Measurements from ENCODE around the gene TMC8. TPM values are rescaled to one million over a fixed set of nuclear protein-coding genes. Genes with fewer than 3 reads are reported as not detected.

The TMC8 gene
- total and polyA plus RNA-seq, 2 donors (not counting 3 experiments of a cell fraction or from before 2014, with no cell fraction given): 0.07 to 1.3 TPM

DNA sequence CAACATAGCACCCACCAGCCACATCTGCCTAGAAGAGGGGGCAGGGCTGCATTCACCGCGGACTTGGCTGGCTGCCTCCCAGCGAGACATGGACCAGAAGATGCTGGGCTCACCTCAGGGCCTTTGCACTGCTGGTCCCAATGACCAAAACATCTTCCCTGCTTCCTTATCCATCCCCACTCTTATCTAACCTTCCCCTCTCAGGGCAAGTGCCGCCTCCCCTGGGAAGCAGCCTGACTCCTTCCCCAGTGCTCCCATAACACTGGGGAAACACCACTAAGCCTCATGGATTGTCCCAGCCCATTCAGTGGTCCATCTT, 7.7 kb upstream of the TMC8 start:
- peaks cover 9% of the 10 kb centered on the region for H3K4me1 ChIP-seq (ENCODE audit: control insufficient read depth, extremely low read depth, insufficient read depth, low read length)
- H3K79me2 ChIP-seq (ENCODE audit: control insufficient read depth, insufficient read depth, low read length): no peaks in the 10 kb centered on the region
- H3K9ac ChIP-seq (replicated peaks; ENCODE audit: extremely low read depth, insufficient read depth, low read length): no peak overlapping the region
- TF ChIP-seq, protein P1, sequence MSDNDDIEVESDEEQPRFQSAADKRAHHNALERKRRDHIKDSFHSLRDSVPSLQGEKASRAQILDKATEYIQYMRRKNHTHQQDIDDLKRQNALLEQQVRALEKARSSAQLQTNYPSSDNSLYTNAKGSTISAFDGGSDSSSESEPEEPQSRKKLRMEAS (IDR thresholded peaks at IDR 0.05; ENCODE audit: insufficient read depth, insufficient read length): no peak
- TF ChIP-seq MYC (IDR thresholded peaks at IDR 0.05; ENCODE audit: low read depth, low read length): no peak
- TF ChIP-seq, protein P2, sequence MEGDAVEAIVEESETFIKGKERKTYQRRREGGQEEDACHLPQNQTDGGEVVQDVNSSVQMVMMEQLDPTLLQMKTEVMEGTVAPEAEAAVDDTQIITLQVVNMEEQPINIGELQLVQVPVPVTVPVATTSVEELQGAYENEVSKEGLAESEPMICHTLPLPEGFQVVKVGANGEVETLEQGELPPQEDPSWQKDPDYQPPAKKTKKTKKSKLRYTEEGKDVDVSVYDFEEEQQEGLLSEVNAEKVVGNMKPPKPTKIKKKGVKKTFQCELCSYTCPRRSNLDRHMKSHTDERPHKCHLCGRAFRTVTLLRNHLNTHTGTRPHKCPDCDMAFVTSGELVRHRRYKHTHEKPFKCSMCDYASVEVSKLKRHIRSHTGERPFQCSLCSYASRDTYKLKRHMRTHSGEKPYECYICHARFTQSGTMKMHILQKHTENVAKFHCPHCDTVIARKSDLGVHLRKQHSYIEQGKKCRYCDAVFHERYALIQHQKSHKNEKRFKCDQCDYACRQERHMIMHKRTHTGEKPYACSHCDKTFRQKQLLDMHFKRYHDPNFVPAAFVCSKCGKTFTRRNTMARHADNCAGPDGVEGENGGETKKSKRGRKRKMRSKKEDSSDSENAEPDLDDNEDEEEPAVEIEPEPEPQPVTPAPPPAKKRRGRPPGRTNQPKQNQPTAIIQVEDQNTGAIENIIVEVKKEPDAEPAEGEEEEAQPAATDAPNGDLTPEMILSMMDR (IDR thresholded peaks at IDR 0.05; ENCODE audit: extremely low read depth in 1 of 2, insufficient read depth in 1 of 2, low read depth in 1 of 2, low read length in 2 of 2): no peak
- no peak for TF ChIP-seq JUN (IDR thresholded peaks at IDR 0.05; ENCODE audit: borderline replicate concordance, insufficient read depth, insufficient read length, low read depth)
- no peak for TF ChIP-seq POLR2A (IDR thresholded peaks at IDR 0.05; ENCODE audit: low read depth, low read length)
- POLR2A ChIA-PET: no interaction called here
- H3K9me1 ChIP-seq (replicated peaks; ENCODE audit: control insufficient read depth, extremely low read depth, insufficient read depth, low read length): no peaks in the 10 kb centered on the region
- FAIRE-seq (no peak), DNase-seq (ENCODE audit: low read depth, low spot score) (no peak)
- H3K4me3 ChIP-seq (replicated peaks in 1 of 3; ENCODE audit: insufficient read depth in 1 of 3, low read depth in 1 of 3, low read length in 3 of 3): no peak overlapping the region
- CTCF ChIA-PET: interaction anchor here (2.1 kb wide), 1 partner anchor 10 kb away, joined by 5 read pairs; no protein-coding TSS in a partner anchor
- H3K27ac ChIP-seq (ENCODE audit: insufficient read depth, low read depth, low read length): no peak overlapping the region
- dilution Hi-C loops (cut with MboI; ENCODE audit: extremely low pct_ligation_motif_present, low sequenced_read_pairs) (no loop called here), intact Hi-C loops (cut with micrococcal nuclease) (no loop called here)
- no TSS peak for BruUV-seq (replicated peaks)
- peaks cover 0 to 14% of the 10 kb centered on the region in 2 experiments for H3K36me3 ChIP-seq (ENCODE audit: control insufficient read depth in 2 of 2, extremely low read depth in 1 of 2, insufficient read depth in 2 of 2, low read length in 2 of 2)
- no peaks in the 10 kb centered on the region for H4K20me1 ChIP-seq (replicated peaks; ENCODE audit: control insufficient read depth, extremely low read depth, insufficient read depth, low read length)
- H3K9me3 ChIP-seq (replicated peaks; ENCODE audit: control insufficient read depth, insufficient read depth, low read length): no peaks in the 10 kb centered on the region
- H3K27me3 ChIP-seq (ENCODE audit: control insufficient read depth in 2 of 2, insufficient read depth in 2 of 2, low read length in 2 of 2): no peaks in the 10 kb centered on the region
- H2AFZ ChIP-seq (ENCODE audit: low read depth, low read length): no peak overlapping the region
- no peak overlapping the region for H3K4me2 ChIP-seq (ENCODE audit: insufficient read depth, low read length)

DNA sequence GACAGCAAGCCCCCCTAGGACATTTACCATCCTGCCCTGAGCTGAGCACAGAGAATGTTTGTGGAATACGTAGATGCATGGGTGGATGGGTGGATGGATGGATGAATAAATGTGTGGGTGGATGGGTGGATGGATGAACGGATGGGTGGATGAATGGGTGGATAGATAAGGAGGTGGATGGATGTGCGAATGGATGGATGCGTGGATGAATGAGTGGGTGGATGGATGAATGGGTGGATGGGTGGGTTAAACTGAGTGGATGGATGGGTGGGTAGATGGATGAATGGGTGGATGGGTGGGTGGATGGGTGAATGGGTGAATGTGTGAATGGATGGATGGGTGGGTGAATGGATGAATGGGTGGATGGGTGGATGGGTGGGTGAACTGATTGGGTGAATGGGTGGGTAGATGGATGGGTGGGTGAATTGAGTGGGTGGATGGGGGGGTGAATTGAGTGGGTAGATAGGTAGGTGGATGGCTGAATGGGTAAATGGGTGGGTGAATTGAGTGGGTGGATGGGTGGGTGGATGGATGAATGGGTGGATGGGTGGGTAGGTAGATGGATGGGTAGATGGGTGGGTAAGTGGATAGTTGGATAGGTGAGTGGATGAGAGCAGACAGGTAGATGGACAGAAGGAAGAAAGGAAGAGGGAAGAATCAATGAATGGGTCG, 7.2 kb upstream of the TMC8 start:
- TF ChIP-seq GATA2 (IDR thresholded peaks at IDR 0.05; ENCODE audit: insufficient read depth, insufficient read length, low read depth, low read length): no peak
- TF ChIP-seq, protein P1 (IDR thresholded peaks at IDR 0.05; ENCODE audit: insufficient read depth, insufficient read length): no peak
- TF ChIP-seq MYC (IDR thresholded peaks at IDR 0.05; ENCODE audit: low read depth, low read length): no peak
- no peak for TF ChIP-seq POLR2A (IDR thresholded peaks at IDR 0.05; ENCODE audit: low read depth, low read length)
- TF ChIP-seq POLR2AphosphoS5 (IDR thresholded peaks at IDR 0.05; ENCODE audit: insufficient read depth, low read depth, low read length): no peak
- TF ChIP-seq, protein P2 (IDR thresholded peaks at IDR 0.05; ENCODE audit: extremely low read depth in 1 of 2, insufficient read depth in 1 of 2, low read depth in 1 of 2, low read length in 2 of 2): no peak
- no peak for TF ChIP-seq FOS (IDR thresholded peaks at IDR 0.05; ENCODE audit: borderline replicate concordance, insufficient read depth, low read length)
- no peak for TF ChIP-seq JUN (IDR thresholded peaks at IDR 0.05; ENCODE audit: borderline replicate concordance, insufficient read depth, insufficient read length, low read depth)
- no peak for TF ChIP-seq EZH2 (IDR thresholded peaks at IDR 0.05; ENCODE audit: borderline replicate concordance, low read depth, low read length, severe bottlenecking)
- no peak overlapping the region for H3K27ac ChIP-seq (ENCODE audit: insufficient read depth, low read depth, low read length)
- DNase-seq (ENCODE audit: low read depth, low spot score) (no peak), FAIRE-seq (no peak)
- no TSS peak for BruUV-seq (replicated peaks)
- no peak overlapping the region for H3K4me3 ChIP-seq (replicated peaks in 1 of 3; ENCODE audit: insufficient read depth in 1 of 3, low read depth in 1 of 3, low read length in 3 of 3)
- dilution Hi-C loops (cut with MboI; ENCODE audit: extremely low pct_ligation_motif_present, low sequenced_read_pairs) (no loop called here), intact Hi-C loops (cut with micrococcal nuclease) (no loop called here)
- H2AFZ ChIP-seq (ENCODE audit: low read depth, low read length): no peak overlapping the region
- H3K9me1 ChIP-seq (replicated peaks; ENCODE audit: control insufficient read depth, extremely low read depth, insufficient read depth, low read length): no peaks in the 10 kb centered on the region
- no peaks in the 10 kb centered on the region for H3K79me2 ChIP-seq (ENCODE audit: control insufficient read depth, insufficient read depth, low read length)
- H3K9me3 ChIP-seq (replicated peaks; ENCODE audit: control insufficient read depth, insufficient read depth, low read length): no peaks in the 10 kb centered on the region
- CTCF ChIA-PET: interaction anchor here (1.9 to 2.1 kb wide), 2 partner anchors 10 to 12 kb away, joined by 5 to 8 read pairs; no protein-coding TSS in a partner anchor
- H3K36me3 ChIP-seq (ENCODE audit: control insufficient read depth in 2 of 2, extremely low read depth in 1 of 2, insufficient read depth in 2 of 2, low read length in 2 of 2): peaks cover 0 to 14% of the 10 kb centered on the region in 2 experiments
- no peak overlapping the region for H3K4me2 ChIP-seq (ENCODE audit: insufficient read depth, low read length)
- no peaks in the 10 kb centered on the region for H4K20me1 ChIP-seq (replicated peaks; ENCODE audit: control insufficient read depth, extremely low read depth, insufficient read depth, low read length)
- no peak overlapping the region for H3K9ac ChIP-seq (replicated peaks; ENCODE audit: extremely low read depth, insufficient read depth, low read length)
- H3K27me3 ChIP-seq (ENCODE audit: control insufficient read depth in 2 of 2, insufficient read depth in 2 of 2, low read length in 2 of 2): no peaks in the 10 kb centered on the region
- POLR2A ChIA-PET: no interaction called here
- H3K4me1 ChIP-seq (ENCODE audit: control insufficient read depth, extremely low read depth, insufficient read depth, low read length): peaks cover 10% of the 10 kb centered on the region
